D721Med (cell line): ENCODE results near the gene POMGNT2.

Source experiments
- DNase-seq: peaks from one replicate; pipeline ENCODE4 v3.0.0; 2011; ENCODE audit warnings: low spot score; ENCODE audit not compliant: insufficient read length
- FAIRE-seq: peaks from 2 replicates; lab custom pipeline; 2011; peaks lifted over from hg19 to GRCh38; lab: Jason Lieb, UNC
- CTCF ChIP-seq: IDR thresholded peaks from 2 replicates; pipeline ENCODE4 v1.5.1; 2012; ENCODE audit warnings: mild to moderate bottlenecking, control low read depth; ENCODE audit not compliant: insufficient read depth; ENCODE audit errors: missing control alignments

POMGNT2 gene

GRCh38 chr3:43086460-43087165 is 19.3 kb downstream of the POMGNT2 start:
- FAIRE-seq = no peak
- no peak for TF ChIP-seq CTCF
- no peak for DNase-seq

GRCh38 chr3:43082457-43082856 is 23.4 kb downstream of the POMGNT2 start:
- no peak for TF ChIP-seq CTCF
- DNase-seq (no peak), FAIRE-seq (no peak)

- no peak for TF ChIP-seq CTCF
- FAIRE-seq (no peak), DNase-seq (no peak)
These were observed 24.1 kb downstream of the POMGNT2 start for GRCh38 chr3:43081796-43082195.

GRCh38 chr3:43080726-43081568 is 24.9 kb downstream of the POMGNT2 start:
- FAIRE-seq (no peak), DNase-seq (no peak)
- no peak for TF ChIP-seq CTCF

GRCh38 chr3:43079536-43080332 is 26.1 kb downstream of the POMGNT2 start:
- FAIRE-seq (no peak), DNase-seq (no peak)
- no peak for TF ChIP-seq CTCF

GRCh38 chr3:43077707-43078106 is 28.2 kb downstream of the POMGNT2 start:
- no peak for FAIRE-seq
- DNase-seq = no peak
- TF ChIP-seq CTCF = no peak
